Prostate gland (tissue), 2 donors: Measurements from ENCODE around the gene CDK1.

Experiments
- CTCF ChIP-seq, 4 experiments: fragments of 200-600 bp in 2 of 4; fragments of 450-650 bp in 2 of 4; sonication (generic) in 2 of 4; IDR thresholded peaks; 1 replicate in 3 of 4; 2 replicates in 1 of 4; pipeline ENCODE4 v1.5.1; 2016 to 2019; ENCODE audit warnings: antibody characterized with exemption in 4 of 4, mild to moderate bottlenecking in 2 of 4, moderate library complexity in 2 of 4
- POLR2A ChIP-seq: fragments of 450-650 bp; IDR thresholded peaks from one replicate; pipeline ENCODE4 v1.6.1; 2016; ENCODE audit warnings: antibody characterized with exemption, mild to moderate bottlenecking
- POLR2AphosphoS5 ChIP-seq: sonication (generic); formaldehyde crosslinking; IDR thresholded peaks from one replicate; pipeline ENCODE4 v1.6.1; 2017; ENCODE audit warnings: antibody characterized with exemption

DNA sequence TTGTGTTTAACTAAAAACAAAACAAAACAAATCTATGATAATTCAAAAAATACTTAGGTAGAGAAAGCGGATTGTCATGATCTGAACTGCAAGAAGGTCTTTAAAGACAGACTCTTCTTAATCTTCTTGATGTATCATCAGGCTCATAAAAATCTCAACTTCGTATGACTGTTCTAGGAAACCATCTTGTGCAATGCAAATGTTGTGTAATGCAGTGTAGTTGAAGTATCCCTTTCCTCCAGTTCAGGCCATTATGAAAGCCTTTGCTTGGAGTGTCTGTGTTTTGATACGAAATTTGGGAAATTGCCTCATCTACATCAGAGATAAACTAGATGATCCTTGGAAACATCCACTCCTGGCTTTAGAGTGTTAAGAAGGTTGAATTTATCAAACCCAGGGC, 30.9 kb downstream of the CDK1 start:
- no peak for TF ChIP-seq POLR2A
- no peak for TF ChIP-seq CTCF (IDR thresholded peaks at IDR 0.05)
- TF ChIP-seq POLR2AphosphoS5: no peak
